Forelimb muscle (tissue), 1 donor: Measurements from ENCODE around the gene TYROBP. TPM values are rescaled to one million over a fixed set of nuclear protein-coding genes. Genes with fewer than 3 reads are reported as not detected.
"Not testable (repeated sequence)": the region's sequence is repeated elsewhere in the genome, so short reads cannot be mapped to it uniquely, and the experiment has no call there.

ENCODE experiments used
- DNase-seq: peaks from one replicate; pipeline ENCODE4 v3.0.0-alpha.2; 2013; ENCODE audit warnings: low read depth
- polyA plus RNA-seq: library from polyadenylated mRNA; unstranded; fragments of 120-200 nt; gene quantifications from one replicate; pipeline ENCODE4 v1.2.1, GENCODE V29; 2013; ENCODE audit not compliant: insufficient read length

The TYROBP gene
- 14.7 TPM for polyA plus RNA-seq

- no peak for DNase-seq
Observed at GRCh38 chr19:35908010-35908441, at the start of gene TYROBP. TYROBP (minus strand) TSS chr19:35908295; CDS start chr19:35908228, 67 bp downstream.

- DNase-seq: not testable (repeated sequence)
Observed at GRCh38 chr19:35957411-35957810, 49.3 kb upstream of the TYROBP start.

- no peak for DNase-seq
Observed at GRCh38 chr19:35955881-35956634, 48.0 kb upstream of the TYROBP start.

- DNase-seq: no peak
Observed at GRCh38 chr19:35949131-35949530, 41.0 kb upstream of the TYROBP start.

- DNase-seq: no peak
Observed at GRCh38 chr19:35946203-35946602, 38.1 kb upstream of the TYROBP start.

- DNase-seq: no peak
Observed at GRCh38 chr19:35945121-35945790, 37.2 kb upstream of the TYROBP start.

GRCh38 chr19:35944556-35944955 is 36.5 kb upstream of the TYROBP start:
- no peak for DNase-seq

- DNase-seq: no peak
Observed at GRCh38 chr19:35943321-35944301, 35.5 kb upstream of the TYROBP start.

- no peak for DNase-seq
Observed at GRCh38 chr19:35942235-35942634, 34.1 kb upstream of the TYROBP start.

- DNase-seq: no peak
Observed at GRCh38 chr19:35940839-35941238, 32.7 kb upstream of the TYROBP start.

- no peak for DNase-seq
Observed at GRCh38 chr19:35940078-35940775, 32.1 kb upstream of the TYROBP start.

- no peak for DNase-seq
Observed at GRCh38 chr19:35939307-35940077, 31.4 kb upstream of the TYROBP start.

- DNase-seq: no peak
Observed at GRCh38 chr19:35938282-35939224, 30.5 kb upstream of the TYROBP start.

GRCh38 chr19:35937345-35938281 is 29.5 kb upstream of the TYROBP start:
- no peak for DNase-seq

- DNase-seq: no peak
Observed at GRCh38 chr19:35936738-35937268, 28.7 kb upstream of the TYROBP start.

GRCh38 chr19:35935911-35936737 is 28.0 kb upstream of the TYROBP start, which contains the start of gene LRFN3:
LRFN3 (plus strand) TSS chr19:35936374; CDS start chr19:35939426, 3,052 bp downstream.
- DNase-seq: peak; percentile 36
